CD4-positive, alpha-beta T cell treated with Interleukin-2 at 100 ng/mL for 4 hours (primary cell): ENCODE data around the gene TYW1.
"Not testable (repeated sequence)": the region's sequence is repeated elsewhere in the genome, so short reads cannot be mapped to it uniquely, and the experiment has no call there.

ENCODE experiments used
- DNase-seq: peaks from one replicate; pipeline ENCODE4 v3.0.0-alpha.2; 2020; ENCODE audit warnings: low spot score

TYW1 gene

GRCh38 chr7:67130766-67131165, 134.1 kb downstream of the TYW1 start:
- DNase-seq: not testable (repeated sequence)

GRCh38 chr7:67134912-67135311, 138.3 kb downstream of the TYW1 start:
- DNase-seq: not testable (repeated sequence)

- DNase-seq: not testable (repeated sequence)
Observed at GRCh38 chr7:67135617-67136486, 139.2 kb downstream of the TYW1 start.

GRCh38 chr7:67137489-67137888, 140.9 kb downstream of the TYW1 start:
- DNase-seq: not testable (repeated sequence)

GRCh38 chr7:67139876-67140275, 143.2 kb downstream of the TYW1 start:
- not testable (repeated sequence) for DNase-seq

GRCh38 chr7:67141001-67141400, 144.4 kb downstream of the TYW1 start:
- DNase-seq: not testable (repeated sequence)

GRCh38 chr7:67143091-67143786, 146.6 kb downstream of the TYW1 start:
- DNase-seq: not testable (repeated sequence)

- DNase-seq: not testable (repeated sequence)
Observed at GRCh38 chr7:67145581-67146193, 149.1 kb downstream of the TYW1 start.

- DNase-seq: not testable (repeated sequence)
Observed at GRCh38 chr7:67149131-67149530, 152.5 kb downstream of the TYW1 start.

- not testable (repeated sequence) for DNase-seq
Observed at GRCh38 chr7:67154374-67154773, 157.7 kb downstream of the TYW1 start.

GRCh38 chr7:67156064-67156463, 159.4 kb downstream of the TYW1 start:
- not testable (repeated sequence) for DNase-seq

- peak; percentile 54 for DNase-seq
Observed at GRCh38 chr7:67163285-67163684, 166.7 kb downstream of the TYW1 start.

GRCh38 chr7:67171151-67171550, 174.5 kb downstream of the TYW1 start:
- DNase-seq: not testable (repeated sequence)

GRCh38 chr7:67176730-67177129, 180.1 kb downstream of the TYW1 start:
- DNase-seq: not testable (repeated sequence)

GRCh38 chr7:67178915-67179688, 182.5 kb downstream of the TYW1 start:
- not testable (repeated sequence) for DNase-seq

- DNase-seq: not testable (repeated sequence)
Observed at GRCh38 chr7:67182956-67183750, 186.5 kb downstream of the TYW1 start.

- not testable (repeated sequence) for DNase-seq
Observed at GRCh38 chr7:67184912-67185659, 188.5 kb downstream of the TYW1 start.

GRCh38 chr7:67185660-67186129, 189.1 kb downstream of the TYW1 start:
- DNase-seq: not testable (repeated sequence)

GRCh38 chr7:67189160-67189559, 192.5 kb downstream of the TYW1 start:
- not testable (repeated sequence) for DNase-seq
